NCI-H1930 (cell line): Measurements from ENCODE around the gene LRRC42.
"Not testable (repeated sequence)": the region's sequence is repeated elsewhere in the genome, so short reads cannot be mapped to it uniquely, and the experiment has no call there.

Experiments
- DNase-seq, 2 experiments: peaks; one replicate each; lab custom pipeline; 2025; lab: John Stamatoyannopoulos, UW

LRRC42 gene

GRCh38 chr1:53967409-53968124 lies 21.4 kb downstream of the LRRC42 start:
- no peak for DNase-seq

- DNase-seq: no peak
Measured at GRCh38 chr1:53968125-53968513, 22.0 kb downstream of the LRRC42 start.

GRCh38 chr1:53969323-53969722 lies 23.2 kb downstream of the LRRC42 start:
- not testable (repeated sequence) for DNase-seq

- DNase-seq: no peak
Measured at GRCh38 chr1:53971718-53972117, 25.6 kb downstream of the LRRC42 start.

- DNase-seq: no peak
Measured at GRCh38 chr1:53975861-53976260, 29.7 kb downstream of the LRRC42 start.

- DNase-seq: no peak
Measured at GRCh38 chr1:53979712-53980450, 33.7 kb downstream of the LRRC42 start.

GRCh38 chr1:53981220-53981619 lies 35.1 kb downstream of the LRRC42 start:
- no peak for DNase-seq

GRCh38 chr1:53982034-53982762 lies 36.0 kb downstream of the LRRC42 start:
- DNase-seq: no peak

- DNase-seq: no peak
Measured at GRCh38 chr1:53982763-53983104, 36.6 kb downstream of the LRRC42 start.

- no peak for DNase-seq
Measured at GRCh38 chr1:53984726-53985125, 38.6 kb downstream of the LRRC42 start.

- no peak for DNase-seq
Measured at GRCh38 chr1:53986458-53986857, 40.3 kb downstream of the LRRC42 start.

- no peak for DNase-seq
Measured at GRCh38 chr1:53987880-53988279, 41.7 kb downstream of the LRRC42 start.

GRCh38 chr1:53992085-53992874 lies 46.1 kb downstream of the LRRC42 start:
- no peak for DNase-seq

- not testable (repeated sequence) for DNase-seq
Measured at GRCh38 chr1:53994516-53994915, 48.4 kb downstream of the LRRC42 start.

- no peak for DNase-seq
Measured at GRCh38 chr1:53995683-53996082, 49.5 kb downstream of the LRRC42 start.

GRCh38 chr1:53998223-53998622 lies 52.1 kb downstream of the LRRC42 start:
- no peak for DNase-seq

GRCh38 chr1:53999920-54000319 lies 53.8 kb downstream of the LRRC42 start:
- DNase-seq: no peak

GRCh38 chr1:54001591-54001990 lies 55.4 kb downstream of the LRRC42 start:
- DNase-seq: no peak

- no peak for DNase-seq
Measured at GRCh38 chr1:54002544-54003248, 56.5 kb downstream of the LRRC42 start.

- no peak for DNase-seq
Measured at GRCh38 chr1:54003249-54003646, 57.1 kb downstream of the LRRC42 start.

- not testable (repeated sequence) for DNase-seq
Measured at GRCh38 chr1:54003750-54004480, 57.8 kb downstream of the LRRC42 start.
